ENCODE data around the gene NECTIN1.

DNA sequence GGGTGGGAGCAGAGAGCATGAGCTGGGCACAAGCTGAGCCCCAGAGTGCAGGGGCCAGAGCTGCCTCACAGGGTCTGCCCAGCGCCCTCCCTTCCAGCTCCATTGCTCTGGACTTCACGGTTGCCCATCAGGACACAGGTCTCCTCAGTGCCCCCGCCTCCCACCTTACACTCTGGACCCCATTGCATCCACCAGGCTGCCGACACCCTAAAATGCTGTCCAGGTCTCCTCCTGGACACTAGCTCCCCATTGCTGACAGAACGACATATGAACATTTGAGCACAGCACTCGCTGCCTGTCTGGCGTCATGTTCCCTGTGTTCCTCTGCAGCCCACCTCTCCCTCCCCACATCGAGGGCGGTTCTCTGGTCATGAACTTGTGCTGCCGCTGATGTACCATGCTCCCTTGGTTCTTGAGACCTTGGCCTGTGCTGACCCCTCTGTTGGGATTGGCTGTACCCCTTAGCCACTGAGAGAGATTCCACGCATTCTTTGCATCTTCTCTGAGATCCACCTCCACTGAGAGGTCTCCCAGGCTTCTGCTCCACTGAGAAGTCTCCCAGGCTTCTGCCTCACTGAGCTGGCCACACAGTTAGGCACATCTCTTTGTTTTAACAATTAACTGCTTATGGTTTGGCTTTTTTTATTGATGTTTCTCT lies 34.2 kb upstream of the NECTIN1 start:
- TF ChIP-seq CHD1 (IDR thresholded peaks at IDR 0.05; ENCODE audit: low read depth, low read length) (no peak), CTCF (conservative IDR thresholded peaks at IDR 0.05; ENCODE audit: low read depth, low read length) (no peak), ELK1 (IDR thresholded peaks at IDR 0.05; ENCODE audit: borderline replicate concordance, low read depth, low read length) (no peak), MAFK (IDR thresholded peaks at IDR 0.05; ENCODE audit: low read depth, low read length) (no peak), RAD21 (IDR thresholded peaks at IDR 0.05; ENCODE audit: low read length) (no peak), POLR2A (IDR thresholded peaks at IDR 0.05; ENCODE audit: low read depth, low read length) (no peak), FOS (IDR thresholded peaks at IDR 0.05; ENCODE audit: low read depth, low read length) (no peak), MXI1 (IDR thresholded peaks at IDR 0.05; ENCODE audit: borderline replicate concordance, low read depth, low read length) (no peak), BHLHE40 (IDR thresholded peaks at IDR 0.05; ENCODE audit: low read depth, low read length) (no peak), SMC3 (IDR thresholded peaks at IDR 0.05; ENCODE audit: low read depth, low read length) (no peak)
- TF ChIP-seq, protein P1, sequence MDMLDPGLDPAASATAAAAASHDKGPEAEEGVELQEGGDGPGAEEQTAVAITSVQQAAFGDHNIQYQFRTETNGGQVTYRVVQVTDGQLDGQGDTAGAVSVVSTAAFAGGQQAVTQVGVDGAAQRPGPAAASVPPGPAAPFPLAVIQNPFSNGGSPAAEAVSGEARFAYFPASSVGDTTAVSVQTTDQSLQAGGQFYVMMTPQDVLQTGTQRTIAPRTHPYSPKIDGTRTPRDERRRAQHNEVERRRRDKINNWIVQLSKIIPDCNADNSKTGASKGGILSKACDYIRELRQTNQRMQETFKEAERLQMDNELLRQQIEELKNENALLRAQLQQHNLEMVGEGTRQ (IDR thresholded peaks at IDR 0.05; ENCODE audit: low read depth, low read length) = no peak

Data from IMR-90 (cell line).